WTC11 (cell line): Measurements from ENCODE around the gene UEVLD. TPM values are rescaled to one million over a fixed set of nuclear protein-coding genes. Genes with fewer than 3 reads are reported as not detected.

ENCODE experiments used
- ATAC-seq: fragments of 200-7000 bp; cut with Tn5 transposase; 2 replicates; pipeline ENCODE4 v1.10.0; 2021; ENCODE audit warnings: mild to moderate bottlenecking, moderate library complexity
- CTCF ChIA-PET: fragments of 300-600 bp; sonication (Branson Sonifier 250); formaldehyde crosslinking; loops from one replicate; lab custom pipeline; 2021; ENCODE audit warnings: antibody characterized with exemption; lab: Charles Lee
- POLR2A ChIA-PET: fragments of 350-600 bp; sonication (Branson Sonifier 250); formaldehyde crosslinking; loops from one replicate; lab custom pipeline; 2021; ENCODE audit warnings: antibody characterized with exemption; lab: Charles Lee
- DNase-seq: peaks from one replicate; pipeline ENCODE4 v3.0.0; 2021; ENCODE audit warnings: low spot score
- H3K27ac Mint-ChIP-seq: 2 replicates; pipeline ENCODE4 v1.8.0; 2021; ENCODE audit warnings: mixed read lengths
- H3K27me3 Mint-ChIP-seq: 2 replicates; pipeline ENCODE4 v1.8.0; 2021; ENCODE audit warnings: low read depth, mild to moderate bottlenecking, moderate library complexity, mixed read lengths
- H3K36me3 Mint-ChIP-seq: 2 replicates; pipeline ENCODE4 v1.8.0; 2021; ENCODE audit warnings: mixed read lengths
- H3K4me1 Mint-ChIP-seq: 2 replicates; pipeline ENCODE4 v1.8.0; 2022; ENCODE audit warnings: mixed read lengths
- H3K4me3 Mint-ChIP-seq: 2 replicates; pipeline ENCODE4 v1.8.0; 2021; ENCODE audit warnings: mild to moderate bottlenecking, moderate library complexity, mixed read lengths
- H3K9me3 Mint-ChIP-seq: 2 replicates; pipeline ENCODE4 v1.8.0; 2021; ENCODE audit warnings: mixed read lengths
- AR ChIP-seq: fragments of 250-450 bp; sonication (Bioruptor Pico); IDR thresholded peaks from 2 replicates; pipeline ENCODE4 v1.9.0; 2021; ENCODE audit warnings: mild to moderate bottlenecking
- ATF1 ChIP-seq: sonication (generic); formaldehyde crosslinking; IDR thresholded peaks from 2 replicates; pipeline ENCODE4 v1.8.1; 2023; ENCODE audit warnings: mild to moderate bottlenecking, moderate library complexity, missing genetic modification reagents
- CBFB ChIP-seq: sonication (generic); formaldehyde crosslinking; IDR thresholded peaks from 2 replicates; pipeline ENCODE4 v1.8.1; 2022; ENCODE audit warnings: mild to moderate bottlenecking, low read depth, missing genetic modification reagents
- E2F4 ChIP-seq: sonication (generic); formaldehyde crosslinking; IDR thresholded peaks from 2 replicates; pipeline ENCODE4 v1.8.1; 2022; ENCODE audit warnings: low read depth, mild to moderate bottlenecking, moderate library complexity, missing genetic modification reagents, borderline replicate concordance
- E2F5 ChIP-seq: sonication (generic); formaldehyde crosslinking; IDR thresholded peaks from 2 replicates; pipeline ENCODE4 v1.8.1; 2022; ENCODE audit warnings: mild to moderate bottlenecking, moderate library complexity, missing genetic modification reagents
- ELF4 ChIP-seq: sonication (generic); formaldehyde crosslinking; IDR thresholded peaks from 2 replicates; pipeline ENCODE4 v1.8.1; 2022; ENCODE audit warnings: low read depth, mild to moderate bottlenecking, moderate library complexity, missing genetic modification reagents
- ERG ChIP-seq: fragments of 250-450 bp; sonication (Bioruptor Pico); IDR thresholded peaks from 2 replicates; pipeline ENCODE4 v1.8.0; 2021; ENCODE audit warnings: mild to moderate bottlenecking
- ETV6 ChIP-seq: sonication (generic); formaldehyde crosslinking; IDR thresholded peaks from 2 replicates; pipeline ENCODE4 v1.8.1; 2022; ENCODE audit warnings: mild to moderate bottlenecking, missing genetic modification reagents
- IRF2 ChIP-seq: sonication (generic); formaldehyde crosslinking; IDR thresholded peaks from 2 replicates; pipeline ENCODE4 v1.8.0; 2022; ENCODE audit warnings: low read depth, missing genetic modification reagents, borderline replicate concordance
- JAZF1 ChIP-seq: fragments of 250-450 bp; sonication (Bioruptor Pico); IDR thresholded peaks from 2 replicates; pipeline ENCODE4 v1.9.0; 2021; ENCODE audit warnings: moderate library complexity, mild to moderate bottlenecking, inconsistent platforms
- PRRX2 ChIP-seq: fragments of 250-450 bp; sonication (Bioruptor Pico); IDR thresholded peaks from 2 replicates; pipeline ENCODE4 v1.8.0; 2021; ENCODE audit warnings: mild to moderate bottlenecking
- TEAD4 ChIP-seq: sonication (generic); formaldehyde crosslinking; IDR thresholded peaks from 2 replicates; pipeline ENCODE4 v1.8.0; 2022; ENCODE audit warnings: mild to moderate bottlenecking, missing genetic modification reagents
- TP53 ChIP-seq: sonication (generic); formaldehyde crosslinking; IDR thresholded peaks from 2 replicates; pipeline ENCODE4 v1.8.1; 2023; ENCODE audit warnings: mild to moderate bottlenecking, missing genetic modification reagents
- ZNF138 ChIP-seq: sonication (generic); formaldehyde crosslinking; conservative IDR thresholded peaks from 2 replicates; pipeline ENCODE4 v1.8.1; 2022; ENCODE audit warnings: mild to moderate bottlenecking, moderate library complexity, missing genetic modification reagents
- ZNF219 ChIP-seq: sonication (generic); formaldehyde crosslinking; IDR thresholded peaks from 2 replicates; pipeline ENCODE4 v1.8.0; 2023; ENCODE audit warnings: missing genetic modification reagents, mild to moderate bottlenecking, borderline replicate concordance
- ZNF317 ChIP-seq: sonication (generic); formaldehyde crosslinking; IDR thresholded peaks from 2 replicates; pipeline ENCODE4 v1.8.1; 2023; ENCODE audit warnings: low read depth, mild to moderate bottlenecking, moderate library complexity, missing genetic modification reagents, borderline replicate concordance
- ZNF423 ChIP-seq: fragments of 250-450 bp; sonication (Bioruptor Pico); IDR thresholded peaks from 2 replicates; pipeline ENCODE4 v2.1.2; 2022; ENCODE audit warnings: mild to moderate bottlenecking, moderate library complexity
- ZNF425 ChIP-seq: fragments of 250-450 bp; sonication (Bioruptor Pico); conservative IDR thresholded peaks from 2 replicates; pipeline ENCODE4 v1.9.0; 2021; ENCODE audit warnings: mild to moderate bottlenecking
- ZNF512 ChIP-seq: sonication (generic); formaldehyde crosslinking; IDR thresholded peaks from 2 replicates; pipeline ENCODE4 v1.8.1; 2022; ENCODE audit warnings: missing genetic modification reagents, borderline replicate concordance
- total RNA-seq: library from RNA; stranded (reverse); gene quantifications from 3 replicates; pipeline ENCODE4 v1.2.3, GENCODE V29; 2021

The UEVLD gene
- total RNA-seq, 1 experiment from 2014 or later = 7.5 TPM

- ChIA-PET CTCF (interaction anchor here (0.5 to 1.0 kb wide), 3 partner anchors 33 to 770 kb away, joined by 3 to 4 read pairs (median 3); no protein-coding TSS in a partner anchor), POLR2A (no interaction called here)
- TF ChIP-seq AR (CRISPR knock-in tag) = no peak
- no peak for TF ChIP-seq ZNF219 (CRISPR knock-in tag)
- no peak for TF ChIP-seq ZNF317 (CRISPR knock-in tag)
- no peak for TF ChIP-seq ZNF138
- TF ChIP-seq IRF2 (CRISPR knock-in tag) = no peak
- no peak for TF ChIP-seq CBFB (CRISPR knock-in tag)
- TF ChIP-seq PRRX2 = no peak
- no peak for TF ChIP-seq ZNF512 (CRISPR knock-in tag)
- TF ChIP-seq JAZF1 (CRISPR knock-in tag) = no peak
- no peak for TF ChIP-seq ELF4 (CRISPR knock-in tag)
- TF ChIP-seq ERG (CRISPR knock-in tag) = no peak
- no peak for TF ChIP-seq ATF1 (CRISPR knock-in tag)
- TF ChIP-seq ZNF423 (CRISPR knock-in tag) = no peak
- no peak for TF ChIP-seq ZNF425 (CRISPR knock-in tag)
- TF ChIP-seq E2F5 (CRISPR knock-in tag) = no peak
- no peak for TF ChIP-seq ETV6 (CRISPR knock-in tag)
- TF ChIP-seq E2F4 (CRISPR knock-in tag) = no peak
- TF ChIP-seq TEAD4 (CRISPR knock-in tag) = no peak
- no peak for TF ChIP-seq TP53 (CRISPR knock-in tag)
- H3K27ac Mint-ChIP-seq = peak overlapping the region; percentile 29; the same call in 1 of the 2 replicates
- DNase-seq (no peak), ATAC-seq (no peak)
- no peaks in the 10 kb centered on the region for H3K27me3 Mint-ChIP-seq
- H3K36me3 Mint-ChIP-seq = peaks cover 24% of the 10 kb centered on the region
- no peak overlapping the region for H3K4me3 Mint-ChIP-seq
- H3K9me3 Mint-ChIP-seq = no peaks in the 10 kb centered on the region
- no peaks in the 10 kb centered on the region for H3K4me1 Mint-ChIP-seq
Measured at GRCh38 chr11:18617688-18618341, 29.3 kb upstream of the UEVLD start.
